HCT116 (cell line): ENCODE data around the gene MYL6B. TPM values are rescaled to one million over a fixed set of nuclear protein-coding genes. Genes with fewer than 3 reads are reported as not detected.

ENCODE experiments used
- ATAC-seq: fragments of 200-7000 bp; cut with Tn5 transposase; 2 replicates; pipeline ENCODE4 v1.9.1; 2020; ENCODE audit warnings: mild to moderate bottlenecking, moderate library complexity
- BruUV-seq: library from RNA; stranded (reverse); fragments of 400-500 nt; replicated peaks from 2 replicates; lab custom pipeline; 2021; lab: Mats Ljungman, UMichigan
- CTCF ChIA-PET: fragments of 300-600 bp; sonication (Branson Sonifier 250); formaldehyde crosslinking; loops from one replicate; lab custom pipeline; 2021; ENCODE audit warnings: antibody characterized with exemption; lab: Charles Lee
- POLR2A ChIA-PET: fragments of 300-600, 350-600 bp; sonication (Branson Sonifier 250); formaldehyde crosslinking; loops from one replicate; lab custom pipeline; 2021; ENCODE audit warnings: antibody characterized with exemption; lab: Charles Lee
- RAD21 ChIA-PET, 2 experiments: fragments of 300-600 bp; sonication (Branson Sonifier 250); formaldehyde crosslinking; loops; one replicate each; lab custom pipeline; 2023; ENCODE audit warnings: low total read pairs in 2 of 2; ENCODE audit not compliant: uncharacterized antibody in 2 of 2, unreplicated experiment in 2 of 2, low non-redundant PET in 1 of 2; lab: Charles Lee
- DNase-seq: peaks from one replicate; pipeline ENCODE4 v3.0.0-alpha.2; 2010; ENCODE audit warnings: low read depth, low spot score
- H2AFZ ChIP-seq: fragments of 200-600 bp; shearing (Covaris generic), sonication (generic); 2 replicates; pipeline ENCODE4 v1.6.1; 2017; ENCODE audit warnings: low read depth, mixed run types, mixed read lengths, antibody characterized with exemption, low read length; ENCODE audit not compliant: poor library complexity, severe bottlenecking
- H3K27ac ChIP-seq: 2 replicates; pipeline ENCODE4 v1.5.1; 2012; ENCODE audit warnings: low read depth, low read length
- H3K27me3 ChIP-seq: fragments of 200-600 bp; sonication (generic); 2 replicates; pipeline ENCODE4 v1.6.1; 2016; ENCODE audit warnings: mixed run types, low read length, mixed read lengths; ENCODE audit not compliant: insufficient read depth
- H3K36me3 ChIP-seq, 2 experiments: fragments of 200-500 bp in 1 of 2; fragments of 200-600 bp in 1 of 2; sonication (Bioruptor generic) in 1 of 2; sonication (generic) in 1 of 2; 2 replicates each; pipeline versions ENCODE4 v1.5.1 to v1.6.1; 2014 to 2016; ENCODE audit warnings: low read length in 2 of 2, inconsistent platforms in 1 of 2, mixed read lengths in 1 of 2, mixed run types in 1 of 2; ENCODE audit not compliant: insufficient read depth in 2 of 2, control insufficient read depth in 1 of 2
- H3K4me1 ChIP-seq, 2 experiments: fragments of 200-600 bp in 1 of 2; sonication (generic) in 1 of 2; 2 replicates each; pipeline versions ENCODE4 v1.5.1 to v1.6.1; 2012 to 2017; ENCODE audit warnings: low read length in 2 of 2, inconsistent platforms in 1 of 2, mild to moderate bottlenecking in 1 of 2, mixed read lengths in 1 of 2, mixed run types in 1 of 2, moderate library complexity in 1 of 2; ENCODE audit not compliant: insufficient read depth in 2 of 2, control insufficient read depth in 1 of 2
- H3K4me2 ChIP-seq: fragments of 200-600 bp; sonication (generic); 2 replicates; pipeline ENCODE4 v1.6.1; 2017; ENCODE audit warnings: mixed run types, low read length, mixed read lengths
- H3K4me3 ChIP-seq, 2 experiments: fragments of 200-600 bp in 1 of 2; sonication (generic) in 1 of 2; replicated peaks in 1 of 2; 2 replicates each; pipeline ENCODE4 v1.5.1; 2011 to 2016; ENCODE audit warnings: low read length in 2 of 2, control low read depth in 1 of 2, low read depth in 1 of 2, mild to moderate bottlenecking in 1 of 2, mixed read lengths in 1 of 2, mixed run types in 1 of 2
- H3K79me2 ChIP-seq: fragments of 200-600 bp; sonication (generic); 2 replicates; pipeline ENCODE4 v1.6.1; 2017; ENCODE audit warnings: mild to moderate bottlenecking, mixed run types, low read length, moderate library complexity, mixed read lengths; ENCODE audit not compliant: insufficient read depth
- H3K9ac ChIP-seq: fragments of 200-600 bp; sonication (generic); 2 replicates; pipeline ENCODE4 v1.6.1; 2016; ENCODE audit warnings: low read length, mixed read lengths
- H3K9me2 ChIP-seq: fragments of 200-600 bp; sonication (generic), shearing (Covaris generic); 2 replicates; pipeline ENCODE4 v1.6.1; 2017; ENCODE audit warnings: mixed run types, mild to moderate bottlenecking, moderate library complexity; ENCODE audit not compliant: insufficient read depth
- H3K9me3 ChIP-seq, 2 experiments: fragments of 200-500 bp in 1 of 2; fragments of 200-600 bp in 1 of 2; sonication (Bioruptor generic) in 1 of 2; sonication (generic) in 1 of 2; 2 replicates each; pipeline ENCODE4 v1.6.1; 2014 to 2017; ENCODE audit warnings: low read length in 2 of 2, mixed read lengths in 2 of 2, inconsistent platforms in 1 of 2, low read depth in 1 of 2, mild to moderate bottlenecking in 1 of 2, mixed run types in 1 of 2, moderate library complexity in 1 of 2; ENCODE audit not compliant: control insufficient read depth in 1 of 2, insufficient read depth in 1 of 2
- H4K20me1 ChIP-seq: fragments of 200-600 bp; sonication (generic), shearing (Covaris generic); 2 replicates; pipeline ENCODE4 v1.6.1; 2017; ENCODE audit warnings: mixed run types, mild to moderate bottlenecking, moderate library complexity; ENCODE audit not compliant: insufficient read depth
- MAX ChIP-seq: IDR thresholded peaks from 2 replicates; pipeline ENCODE4 v1.6.1; 2012
- POLR2AphosphoS5 ChIP-seq: IDR thresholded peaks from 2 replicates; pipeline ENCODE4 v1.6.1; 2011; ENCODE audit warnings: mild to moderate bottlenecking, low read depth, low read length, moderate library complexity
- RAD21 ChIP-seq: IDR thresholded peaks from 2 replicates; pipeline ENCODE4 v1.6.1; 2012; ENCODE audit warnings: low read depth, mild to moderate bottlenecking
- SRF ChIP-seq: IDR thresholded peaks from 2 replicates; pipeline ENCODE4 v1.6.1; 2012; ENCODE audit warnings: low read depth
- TCF7L2 ChIP-seq: IDR thresholded peaks from 2 replicates; pipeline ENCODE4 v1.7.0; 2011; ENCODE audit warnings: borderline replicate concordance, inconsistent platforms; ENCODE audit not compliant: insufficient read depth, insufficient read length; ENCODE audit errors: extremely low read depth
- intact Hi-C: fragments of 100-400 bp; cut with micrococcal nuclease; formaldehyde crosslinking; loops from 2 replicates; pipeline ENCODE4 v1.10.0; 2022
- total RNA-seq: library from RNA; stranded (reverse); gene quantifications from one replicate; pipeline ENCODE4 v1.2.1, GENCODE V29; 2021; ENCODE audit not compliant: unreplicated experiment

Gene MYL6B
- total RNA-seq, 1 experiment from 2014 or later: 94.3 TPM

GRCh38 chr12:56160193-56160763 lies 7.9 kb downstream of the MYL6B start:
- TF ChIP-seq RAD21: no peak
- peak; percentile 45; the same call in 1 of the 2 replicates for TF ChIP-seq POLR2AphosphoS5
- POLR2A ChIA-PET: interaction anchor here (1.7 kb wide), 1 partner anchor 43 kb away, joined by 7 read pairs; the partner anchor contains the start of genes RPL41 and ZC3H10
- Histone ChIP-seq H3K36me3 (peaks cover 45 to 50% of the 10 kb centered on the region in 2 experiments; a peak in 3 of 4 replicates), H3K27me3 (no peaks in the 10 kb centered on the region), H3K4me3 (no peak overlapping the region), H3K9ac (no peak overlapping the region), H3K9me2 (no peaks in the 10 kb centered on the region), H3K4me1 (peaks cover 12 to 24% of the 10 kb centered on the region in 2 experiments), H2AFZ (no peak overlapping the region), H3K79me2 (peaks cover 43% of the 10 kb centered on the region), H3K27ac (peak overlapping the region; percentile 85), H4K20me1 (no peaks in the 10 kb centered on the region), H3K4me2 (peak overlapping the region; percentile 96; the same call in 1 of the 2 replicates), H3K9me3 (no peaks in the 10 kb centered on the region)
- DNase-seq: no peak
- ATAC-seq: no peak
- CTCF ChIA-PET: interaction anchor here (0.9 kb wide), 1 partner anchor 30 kb away, joined by 3 read pairs; no protein-coding TSS in a partner anchor
- RAD21 ChIA-PET: no interaction called here
- intact Hi-C loops: no loop called here
- BruUV-seq: no TSS peak

GRCh38 chr12:56160894-56161689 lies 8.7 kb downstream of the MYL6B start:
- H3K9me3 ChIP-seq: no peaks in the 10 kb centered on the region
- ChIA-PET POLR2A (interaction anchor here (0.5 to 1.7 kb wide), 4 partner anchors 29 to 103 kb away, joined by 3 to 7 read pairs (median 4); partner anchors contain the start of genes ESYT1, RPL41 and ZC3H10), CTCF (interaction anchor here (0.9 kb wide), 1 partner anchor 29 kb away, joined by 3 read pairs; no protein-coding TSS in a partner anchor), RAD21 (no interaction called here)
- H3K27me3 ChIP-seq: no peaks in the 10 kb centered on the region
- peaks cover 43% of the 10 kb centered on the region for H3K79me2 ChIP-seq
- intact Hi-C loops: no loop called here
- ATAC-seq: no peak
- BruUV-seq: no TSS peak
- H3K4me3 ChIP-seq: no peak overlapping the region
- H3K4me2 ChIP-seq: no peak overlapping the region
- no peaks in the 10 kb centered on the region for H4K20me1 ChIP-seq
- no peaks in the 10 kb centered on the region for H3K9me2 ChIP-seq
- TF ChIP-seq SRF (no peak), TCF7L2 (no peak), MAX (no peak)
- peaks cover 12 to 24% of the 10 kb centered on the region in 2 experiments for H3K4me1 ChIP-seq
- H3K27ac ChIP-seq: peak overlapping the region; percentile 28
- no peak for DNase-seq
- H3K36me3 ChIP-seq: peaks cover 50% of the 10 kb centered on the region in 2 experiments; a peak in 3 of 4 replicates
- no peak overlapping the region for H3K9ac ChIP-seq
- H2AFZ ChIP-seq: no peak overlapping the region
